Astrocyte (in vitro differentiated cells and primary cell): ENCODE data around the gene CSAG1.

Source experiments
- EZH2 ChIP-seq: IDR thresholded peaks from 2 replicates; pipeline ENCODE4 v1.6.1; 2012; ENCODE audit warnings: mild to moderate bottlenecking, low read length, inconsistent platforms; ENCODE audit not compliant: insufficient read depth
- TF ChIP-seq, protein P1 (sequence below): IDR thresholded peaks from 2 replicates; pipeline ENCODE4 v1.5.1; 2011; ENCODE audit warnings: low read depth, mild to moderate bottlenecking, inconsistent platforms, low read length, moderate library complexity; ENCODE audit not compliant: insufficient read depth

DNA sequence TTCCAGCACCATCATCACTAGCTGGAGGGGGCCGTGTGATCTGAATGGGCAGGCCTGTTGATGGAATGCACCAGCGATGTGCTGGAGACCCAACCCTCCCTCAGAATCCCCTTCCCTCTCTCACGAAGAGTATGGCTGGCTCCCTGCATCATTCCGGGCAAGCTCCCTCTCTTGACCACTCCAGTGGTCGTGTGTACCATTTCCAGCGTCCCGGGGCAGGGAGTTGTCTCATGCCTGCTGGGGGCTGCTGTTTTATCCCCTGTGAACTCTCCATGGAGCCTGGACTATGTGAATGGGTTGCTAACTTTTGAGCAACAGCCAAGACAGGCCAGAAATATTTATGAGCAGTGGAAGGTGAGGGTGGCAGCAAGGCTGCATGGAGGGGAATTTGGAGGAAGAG lies 8.1 kb downstream of the CSAG1 start:
- no peak for TF ChIP-seq EZH2
- TF ChIP-seq, protein P1, sequence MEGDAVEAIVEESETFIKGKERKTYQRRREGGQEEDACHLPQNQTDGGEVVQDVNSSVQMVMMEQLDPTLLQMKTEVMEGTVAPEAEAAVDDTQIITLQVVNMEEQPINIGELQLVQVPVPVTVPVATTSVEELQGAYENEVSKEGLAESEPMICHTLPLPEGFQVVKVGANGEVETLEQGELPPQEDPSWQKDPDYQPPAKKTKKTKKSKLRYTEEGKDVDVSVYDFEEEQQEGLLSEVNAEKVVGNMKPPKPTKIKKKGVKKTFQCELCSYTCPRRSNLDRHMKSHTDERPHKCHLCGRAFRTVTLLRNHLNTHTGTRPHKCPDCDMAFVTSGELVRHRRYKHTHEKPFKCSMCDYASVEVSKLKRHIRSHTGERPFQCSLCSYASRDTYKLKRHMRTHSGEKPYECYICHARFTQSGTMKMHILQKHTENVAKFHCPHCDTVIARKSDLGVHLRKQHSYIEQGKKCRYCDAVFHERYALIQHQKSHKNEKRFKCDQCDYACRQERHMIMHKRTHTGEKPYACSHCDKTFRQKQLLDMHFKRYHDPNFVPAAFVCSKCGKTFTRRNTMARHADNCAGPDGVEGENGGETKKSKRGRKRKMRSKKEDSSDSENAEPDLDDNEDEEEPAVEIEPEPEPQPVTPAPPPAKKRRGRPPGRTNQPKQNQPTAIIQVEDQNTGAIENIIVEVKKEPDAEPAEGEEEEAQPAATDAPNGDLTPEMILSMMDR: no peak
